Mesodermal cell (in vitro differentiated cells): ENCODE results near the gene CTSW.
"Not testable (repeated sequence)": the region's sequence is repeated elsewhere in the genome, so short reads cannot be mapped to it uniquely, and the experiment has no call there.

Experiments
- H3K27ac ChIP-seq: 2 replicates; pipeline ENCODE4 v1.7.0; 2013; ENCODE audit warnings: mild to moderate bottlenecking, low read depth, low read length, moderate library complexity; ENCODE audit not compliant: severe bottlenecking
- H3K36me3 ChIP-seq: 2 replicates; pipeline ENCODE4 v1.7.1; 2013; ENCODE audit warnings: mild to moderate bottlenecking, low read length, moderate library complexity; ENCODE audit not compliant: control insufficient read depth, insufficient read depth
- H3K4me1 ChIP-seq: one replicate; pipeline ENCODE4 v1.7.1; 2013; ENCODE audit warnings: mild to moderate bottlenecking, low read length; ENCODE audit not compliant: insufficient read depth, control insufficient read depth, poor library complexity, severe bottlenecking
- H3K4me3 ChIP-seq: 2 replicates; pipeline ENCODE4 v1.7.0; 2013; ENCODE audit warnings: low read length, control low read depth, mild to moderate bottlenecking; ENCODE audit not compliant: insufficient read depth, poor library complexity, severe bottlenecking; ENCODE audit errors: extremely low read depth
- H3K9me3 ChIP-seq: 2 replicates; pipeline ENCODE4 v1.7.1; 2013; ENCODE audit warnings: mild to moderate bottlenecking, low read length, moderate library complexity; ENCODE audit not compliant: control insufficient read depth
- WGBS, 2 experiments: methylation state at CpG; one replicate each; pipeline ENCODE4 v1.1.5; 2013; ENCODE audit warnings: missing lambda C conversion rate in 2 of 2; ENCODE audit not compliant: insufficient coverage in 2 of 2; 5-methylcytosine and 5-hydroxymethylcytosine counted together

CTSW gene

DNA sequence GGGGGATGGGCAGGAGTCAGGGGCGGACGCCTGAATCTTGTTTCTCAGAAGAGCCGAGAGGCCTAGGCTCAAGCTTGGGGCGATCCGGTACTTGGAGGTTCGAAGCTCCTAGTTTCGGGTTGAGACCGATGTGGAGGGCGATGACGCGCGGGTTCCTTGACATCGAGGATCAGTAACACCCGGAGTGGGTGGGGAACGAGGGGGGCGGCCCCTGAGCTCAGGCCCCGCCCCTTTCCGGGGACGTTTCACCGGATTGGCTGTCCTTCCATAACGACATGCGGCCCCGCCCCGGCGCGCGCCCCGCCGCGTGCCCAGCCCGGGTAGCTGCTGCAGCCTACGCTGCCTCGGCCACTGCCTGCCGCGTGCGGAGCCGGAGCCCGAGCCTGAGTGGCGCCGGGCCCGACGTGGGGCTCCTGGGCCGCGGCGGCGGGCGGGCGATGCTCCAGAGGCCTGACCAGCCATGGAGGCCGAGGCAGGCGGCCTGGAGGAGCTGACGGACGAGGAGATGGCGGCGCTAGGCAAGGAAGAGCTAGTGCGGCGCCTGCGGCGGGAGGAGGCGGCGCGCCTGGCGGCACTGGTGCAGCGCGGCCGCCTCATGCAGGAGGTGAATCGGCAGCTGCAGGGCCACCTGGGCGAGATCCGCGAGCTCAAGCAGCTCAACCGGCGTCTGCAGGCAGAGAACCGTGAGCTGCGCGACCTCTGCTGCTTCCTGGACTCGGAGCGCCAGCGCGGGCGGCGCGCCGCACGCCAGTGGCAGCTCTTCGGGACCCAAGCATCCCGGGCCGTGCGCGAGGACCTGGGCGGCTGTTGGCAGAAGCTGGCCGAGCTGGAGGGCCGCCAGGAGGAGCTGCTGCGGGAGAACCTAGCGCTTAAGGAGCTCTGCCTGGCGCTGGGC, 10.9 kb downstream of the CTSW start, which contains the start of gene CCDC85B:
Gene CCDC85B (plus strand): TSS at position 350 of the 895 bp plus-strand sequence. CDS start 111 bp downstream, at position 461.
- peaks cover 49% of the 10 kb centered on the region for H3K36me3 ChIP-seq
- H3K4me3 ChIP-seq = peak within 1 kb of the TSS; percentile 59
- peak within 1 kb of the TSS; percentile 78 for H3K27ac ChIP-seq
- peaks cover 48% of the 10 kb centered on the region for H3K4me1 ChIP-seq
- no peaks in the 10 kb centered on the region for H3K9me3 ChIP-seq
- 0 to 1% methylated on average over 63 to 88 of the region's 94 CpGs for WGBS, 2 experiments

DNA sequence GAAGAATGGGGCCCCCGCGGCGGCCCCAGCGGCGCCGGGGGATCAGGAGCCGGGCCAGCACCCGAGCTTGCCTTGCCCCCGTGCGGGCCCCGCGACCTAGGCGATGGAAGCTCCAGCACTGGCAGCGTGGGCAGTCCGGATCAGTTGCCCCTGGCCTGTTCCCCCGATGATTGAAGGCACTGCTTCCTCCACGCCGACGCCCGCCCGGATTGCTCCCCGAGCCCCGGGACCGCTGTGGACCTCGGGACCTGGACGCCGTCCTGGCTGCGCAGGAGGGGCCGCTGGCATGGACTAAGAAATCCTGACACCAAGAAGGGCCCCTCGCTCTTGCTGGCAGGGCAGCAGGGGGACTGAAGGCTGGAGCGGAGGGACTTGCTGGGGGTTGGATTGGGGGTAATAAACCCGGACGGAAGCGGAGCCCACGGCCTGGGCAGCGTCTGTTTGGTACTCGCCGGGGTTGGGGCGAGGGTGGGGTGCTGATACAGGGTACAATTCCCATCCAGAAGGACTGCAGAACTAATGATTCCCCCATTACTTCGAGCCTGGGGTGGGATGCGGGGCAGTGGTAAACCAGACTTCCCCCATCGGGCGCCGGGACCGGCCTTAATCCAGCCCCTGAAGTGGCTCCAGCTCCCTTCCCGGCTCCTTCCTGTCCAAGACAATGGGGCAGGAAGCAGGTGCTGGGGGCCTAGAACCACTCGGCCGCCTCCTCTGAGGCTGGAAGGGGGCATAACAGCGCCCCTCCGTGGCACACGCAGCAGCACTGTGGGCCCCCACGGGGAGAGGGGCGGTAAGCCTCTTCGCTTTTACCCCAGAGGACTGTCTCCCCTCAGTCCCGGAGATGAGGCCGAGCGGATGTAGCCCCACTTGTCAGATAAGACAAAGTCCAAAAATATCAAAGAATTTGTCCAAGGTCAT, 11.8 kb downstream of the CTSW start:
- peaks cover 50% of the 10 kb centered on the region for H3K4me1 ChIP-seq
- peaks cover 49% of the 10 kb centered on the region for H3K36me3 ChIP-seq
- peak overlapping the region; percentile 59 for H3K4me3 ChIP-seq
- H3K27ac ChIP-seq = peak overlapping the region; percentile 78
- WGBS, 2 experiments = 2 to 10% methylated on average over 43 to 45 of the region's 57 CpGs
- no peaks in the 10 kb centered on the region for H3K9me3 ChIP-seq

DNA sequence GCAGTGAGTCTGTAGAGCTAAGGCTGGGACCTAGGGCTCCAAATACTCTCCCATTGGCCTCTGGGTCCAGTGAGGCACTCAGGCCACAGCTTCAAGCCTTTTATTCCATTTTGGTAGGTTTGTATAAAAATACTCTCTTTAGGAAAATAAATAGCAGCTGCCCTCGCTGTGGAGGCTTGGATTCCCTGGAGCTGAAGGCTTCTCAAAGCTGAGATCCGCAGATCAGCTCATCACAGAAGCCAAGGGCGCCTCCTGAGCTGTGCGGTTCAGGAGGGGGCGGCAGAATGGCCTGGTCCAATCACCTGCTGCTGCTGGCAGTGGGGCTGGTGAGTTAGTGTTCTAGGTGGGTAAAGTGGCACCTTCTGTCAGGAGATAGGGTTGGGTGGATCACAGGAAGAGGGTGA, 12.5 kb downstream of the CTSW start:
- peak overlapping the region; percentile 78 for H3K27ac ChIP-seq
- H3K36me3 ChIP-seq = peaks cover 49% of the 10 kb centered on the region
- 90 to 92% methylated on average over 5 of the region's 5 CpGs for WGBS, 2 experiments
- H3K9me3 ChIP-seq = not testable (repeated sequence)
- peaks cover 49% of the 10 kb centered on the region for H3K4me1 ChIP-seq
- peak overlapping the region; percentile 59 for H3K4me3 ChIP-seq

DNA sequence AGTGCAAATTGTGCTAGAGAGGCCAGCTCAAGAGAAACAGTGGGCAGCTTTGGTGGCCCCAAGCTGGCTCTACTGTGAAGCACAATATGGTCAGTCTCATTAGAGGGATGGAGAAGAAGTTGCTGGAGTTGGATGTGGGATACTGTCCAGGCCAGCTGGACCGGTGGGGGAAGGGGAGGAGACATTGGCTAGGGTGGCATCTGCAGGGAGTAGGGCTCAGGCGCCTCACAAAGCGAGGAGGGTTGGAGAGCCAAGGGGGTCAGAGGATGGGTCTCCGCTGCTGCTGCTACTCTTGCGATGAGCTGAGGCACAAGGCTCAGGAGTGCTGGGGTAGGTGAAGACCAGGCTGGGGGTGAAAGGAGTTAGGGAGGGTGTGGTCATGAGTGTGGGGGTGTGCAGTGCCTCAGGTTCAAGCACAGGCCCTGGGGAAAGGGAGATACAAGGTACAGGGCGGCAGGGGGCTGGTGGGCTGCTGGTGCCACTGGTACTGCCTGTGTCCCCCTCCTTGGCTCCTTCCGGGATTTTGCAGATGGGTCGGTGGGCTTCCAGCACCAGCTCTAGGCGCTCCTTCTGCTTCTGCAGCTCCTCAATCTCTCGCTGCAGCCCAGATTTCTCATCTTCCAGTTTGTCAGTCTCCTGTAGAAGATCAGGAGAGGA, 13.2 kb downstream of the CTSW start:
- Histone ChIP-seq H3K36me3 (peaks cover 53% of the 10 kb centered on the region), H3K27ac (no peak overlapping the region), H3K4me3 (no peak overlapping the region), H3K9me3 (no peaks in the 10 kb centered on the region), H3K4me1 (peaks cover 45% of the 10 kb centered on the region)
- 87 to 90% methylated on average over 8 of the region's 10 CpGs for WGBS, 2 experiments

DNA sequence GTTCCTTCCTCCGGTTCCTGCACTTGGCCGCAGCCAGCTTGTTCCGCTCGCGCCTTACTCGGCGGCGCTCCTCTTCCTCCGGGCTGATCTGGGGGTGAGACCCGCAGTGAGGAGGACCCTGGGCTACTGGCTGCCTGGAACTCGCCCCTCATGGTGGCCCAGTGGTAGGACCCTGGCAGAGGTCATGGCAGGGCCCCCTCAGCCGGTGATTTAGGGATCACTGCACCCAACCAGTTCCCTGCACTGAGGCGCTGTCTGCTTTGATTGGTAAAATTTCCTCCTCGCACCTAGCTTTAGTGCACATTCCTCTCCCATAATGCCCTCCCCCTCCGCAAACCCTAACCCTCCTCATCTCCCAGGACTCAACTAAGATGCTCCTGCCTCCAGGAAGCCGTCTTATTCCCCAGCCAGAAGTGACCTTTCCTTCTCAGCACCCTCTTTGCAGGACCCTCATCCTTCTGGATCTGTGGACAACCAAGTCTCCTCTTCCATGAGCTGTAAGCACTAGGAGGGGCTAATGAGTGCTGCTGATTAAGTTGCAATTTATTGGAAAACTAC, 14.5 kb downstream of the CTSW start:
- Histone ChIP-seq H3K4me1 (peaks cover 45% of the 10 kb centered on the region), H3K9me3 (no peaks in the 10 kb centered on the region), H3K36me3 (peaks cover 58% of the 10 kb centered on the region), H3K27ac (no peak overlapping the region), H3K4me3 (no peak overlapping the region)
- 92 to 95% methylated on average over 7 to 14 of the region's 16 CpGs for WGBS, 2 experiments

DNA sequence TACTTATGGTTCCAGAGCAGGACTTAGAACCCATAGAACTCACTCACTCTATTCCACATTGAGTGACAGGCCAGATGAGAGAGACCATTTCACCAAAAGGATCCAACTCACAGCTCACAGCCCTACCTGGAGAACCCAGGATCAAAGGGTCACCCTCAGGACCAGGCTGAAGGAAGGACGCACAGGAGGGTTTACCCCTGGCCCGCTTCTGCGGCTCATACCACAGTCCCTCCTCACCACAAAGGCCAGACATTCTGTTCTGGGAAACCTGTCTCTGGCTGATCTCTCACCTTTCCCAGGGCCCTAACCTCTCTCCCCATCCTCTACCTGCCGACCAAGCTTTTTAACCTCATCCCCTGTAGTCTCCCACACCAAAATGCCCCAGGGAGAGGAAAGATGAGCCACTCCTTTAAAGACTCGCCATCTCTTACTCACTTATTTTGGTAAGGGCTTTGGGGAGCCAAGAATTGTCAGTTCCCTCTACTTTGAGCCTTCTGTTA, 15.9 kb downstream of the CTSW start:
- H3K9me3 ChIP-seq = no peaks in the 10 kb centered on the region
- peaks cover 58% of the 10 kb centered on the region for H3K36me3 ChIP-seq
- peaks cover 34% of the 10 kb centered on the region for H3K4me1 ChIP-seq
- WGBS, 2 experiments = 86 to 100% methylated on average over 2 to 3 of the region's 5 CpGs
- no peak overlapping the region for H3K4me3 ChIP-seq
- no peak overlapping the region for H3K27ac ChIP-seq

DNA sequence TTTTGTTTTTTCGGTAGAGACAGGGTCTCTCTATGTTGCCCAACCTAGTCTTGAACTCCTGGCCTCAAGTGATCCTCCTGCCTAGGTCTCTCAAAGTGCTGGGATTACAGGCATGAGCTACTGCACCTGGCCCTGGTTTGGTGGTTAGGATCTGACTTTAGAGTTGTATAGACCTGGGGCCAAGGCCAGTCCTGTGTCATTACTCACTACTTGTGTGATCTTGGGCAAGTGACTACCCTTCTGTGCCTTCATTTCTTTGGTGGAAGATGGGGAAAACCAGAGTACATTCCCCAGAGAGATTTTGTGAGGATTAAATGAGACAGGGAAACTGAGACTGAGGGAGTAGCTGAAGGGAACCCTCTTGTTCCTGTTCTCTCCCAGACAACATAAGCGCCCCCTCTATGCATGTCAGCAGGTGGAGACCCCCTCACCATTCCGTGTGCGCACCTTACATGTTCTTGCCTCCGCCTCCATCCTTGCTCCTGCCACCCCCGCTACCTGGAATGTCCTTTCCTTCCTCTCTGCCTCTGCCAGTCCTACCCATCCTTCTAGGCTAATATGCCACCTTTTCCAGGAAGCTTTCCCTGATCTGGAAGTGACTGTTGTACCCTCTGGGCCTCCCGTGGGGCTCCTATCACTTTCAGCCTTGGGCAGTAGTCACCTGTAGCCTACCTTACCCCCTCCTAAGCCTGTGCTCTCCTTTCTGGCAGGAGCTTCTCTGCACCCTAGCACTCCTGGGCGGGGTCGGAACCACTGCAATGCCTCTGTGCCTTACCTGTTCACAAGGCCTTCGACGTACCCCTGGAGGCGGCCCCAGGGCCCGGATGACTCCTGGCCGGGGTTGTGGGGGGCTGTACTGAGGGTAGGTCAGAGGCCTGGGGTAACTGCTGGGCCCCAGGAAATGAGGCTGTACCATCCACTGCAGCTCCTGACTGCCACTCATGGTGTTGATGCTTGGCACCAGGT, 16.7 kb downstream of the CTSW start:
- Histone ChIP-seq H3K36me3 (peaks cover 58% of the 10 kb centered on the region), H3K4me1 (peaks cover 38% of the 10 kb centered on the region), H3K9me3 (no peaks in the 10 kb centered on the region), H3K4me3 (no peak overlapping the region), H3K27ac (no peak overlapping the region)
- 94 to 99% methylated on average over 12 of the region's 14 CpGs for WGBS, 2 experiments

DNA sequence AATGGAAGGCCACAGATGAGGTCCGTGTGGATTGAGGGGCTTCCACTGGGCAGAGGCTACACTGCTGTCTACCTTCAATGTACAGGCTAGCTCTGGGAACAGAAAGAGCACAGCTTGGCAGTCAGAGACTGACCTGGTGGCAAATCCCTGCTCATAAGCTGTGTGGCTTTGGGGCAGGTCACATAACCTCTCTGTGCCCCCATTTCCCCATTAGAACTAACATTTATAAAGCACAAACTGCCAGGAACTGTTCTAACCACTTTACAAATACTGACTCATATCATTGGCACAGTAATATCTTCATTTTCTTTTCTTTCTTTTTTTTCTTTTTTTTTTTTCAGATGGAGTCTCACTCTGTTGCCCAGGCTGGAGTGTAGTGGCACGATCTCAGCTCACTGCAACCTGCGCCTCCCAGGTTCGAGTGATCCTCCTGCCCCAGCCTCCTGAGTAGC, 17.4 kb downstream of the CTSW start:
- Histone ChIP-seq H3K36me3 (peaks cover 53% of the 10 kb centered on the region), H3K27ac (no peak overlapping the region), H3K4me3 (no peak overlapping the region), H3K9me3 (no peaks in the 10 kb centered on the region), H3K4me1 (peaks cover 46% of the 10 kb centered on the region)
- WGBS, 2 experiments = 84 to 100% methylated on average over 3 to 4 of the region's 4 CpGs

DNA sequence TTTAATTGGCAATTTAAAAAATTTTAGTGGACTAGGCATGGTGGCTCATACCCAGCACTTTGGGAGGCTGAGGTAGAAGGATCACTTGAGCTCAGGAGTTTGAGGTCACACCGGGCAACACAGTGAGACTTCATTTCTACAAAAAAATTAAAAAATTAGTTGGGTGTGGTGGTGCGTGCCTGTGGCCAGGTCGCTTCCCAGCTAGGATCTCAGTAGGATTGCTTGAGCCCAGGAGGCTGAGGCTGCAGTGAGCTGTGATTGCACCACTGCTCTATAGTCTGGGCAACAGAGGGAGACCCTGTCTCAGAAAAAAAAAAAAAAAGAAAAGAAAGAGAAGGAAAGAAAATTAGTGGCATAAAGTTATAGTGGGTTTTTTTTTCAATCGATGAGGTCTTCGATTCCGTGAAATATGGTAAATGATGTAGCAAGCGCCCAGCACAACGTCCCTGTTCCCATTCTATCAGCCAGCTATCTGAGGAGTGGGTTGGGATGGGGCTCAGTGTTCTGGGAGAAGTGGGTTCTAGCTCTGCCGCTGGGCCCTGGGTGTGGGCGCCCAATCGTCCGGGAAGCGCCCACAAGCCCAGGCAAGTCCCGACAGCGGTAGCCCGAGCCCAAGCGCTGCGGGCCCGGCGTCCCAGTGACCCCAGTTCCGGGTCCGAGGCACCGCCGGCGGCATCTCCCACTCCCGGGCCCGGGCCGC, 19.2 kb downstream of the CTSW start:
- Histone ChIP-seq H3K9me3 (no peaks in the 10 kb centered on the region), H3K4me3 (peak overlapping the region; percentile 70), H3K4me1 (peaks cover 46% of the 10 kb centered on the region), H3K36me3 (peaks cover 41% of the 10 kb centered on the region), H3K27ac (peak overlapping the region; percentile 79)
- 16 to 25% methylated on average over 20 to 25 of the region's 28 CpGs for WGBS, 2 experiments
